ENCODE data around the gene DUSP7. TPM values are rescaled to one million over a fixed set of nuclear protein-coding genes. Genes with fewer than 3 reads are reported as not detected.

The DUSP7 gene
- total RNA-seq, 1 experiment from 2014 or later: 16.6 TPM

DNA sequence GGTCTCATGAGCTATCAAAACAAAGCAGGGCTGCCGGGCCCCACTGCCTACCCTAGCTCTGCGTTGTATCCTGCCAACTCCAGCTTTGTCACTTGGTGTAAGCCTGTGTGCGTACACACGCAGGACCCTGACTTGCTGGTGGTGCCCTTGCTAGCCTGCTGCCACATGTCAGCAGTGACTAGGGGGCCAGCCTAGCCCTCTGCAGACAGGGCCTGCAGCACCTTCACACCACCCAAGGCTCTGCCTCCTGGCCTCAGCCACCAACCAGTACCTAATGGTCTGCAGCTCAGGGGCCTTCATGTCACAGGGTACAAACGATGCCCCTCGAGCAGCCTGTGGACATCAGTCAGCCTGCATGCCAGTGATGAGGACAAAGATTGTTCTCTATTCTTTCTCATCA, 30.1 kb upstream of the DUSP7 start:
- CTCF ChIA-PET: interaction anchor here (1.4 kb wide), 1 partner anchor 37 kb away, joined by 3 read pairs; no protein-coding TSS in a partner anchor
- H3K4me3 ChIP-seq (replicated peaks in 1 of 2; ENCODE audit: low read depth in 1 of 2, low read length in 2 of 2): no peak overlapping the region
- H3K9ac ChIP-seq (ENCODE audit: low read length): no peak overlapping the region
- no peak for TF ChIP-seq EZH2 (IDR thresholded peaks at IDR 0.05)
- ATAC-seq (no peak), DNase-seq (ENCODE audit: low read depth, low spot score) (no peak)
- H3K27ac ChIP-seq (ENCODE audit: low read depth, low read length): no peak overlapping the region
- intact Hi-C loops (cut with micrococcal nuclease): no loop called here
- no TSS peak for BruUV-seq (replicated peaks)
- POLR2A ChIA-PET: no interaction called here
- H3K79me2 ChIP-seq (ENCODE audit: insufficient read depth, low read length): no peaks in the 10 kb centered on the region
- no peaks in the 10 kb centered on the region for H3K9me2 ChIP-seq (ENCODE audit: insufficient read depth)
- H2AFZ ChIP-seq (ENCODE audit: low read depth, low read length, poor library complexity, severe bottlenecking): no peak overlapping the region
- no peaks in the 10 kb centered on the region for H4K20me1 ChIP-seq (ENCODE audit: insufficient read depth)
- RAD21 ChIA-PET (ENCODE audit: low non-redundant PET in 1 of 2, low total read pairs in 2 of 2, uncharacterized antibody in 2 of 2, unreplicated experiment in 2 of 2): no interaction called here
- H3K4me2 ChIP-seq (ENCODE audit: low read length): no peak overlapping the region
- H3K27me3 ChIP-seq (ENCODE audit: insufficient read depth, low read length): no peaks in the 10 kb centered on the region
- H3K36me3 ChIP-seq (ENCODE audit: control insufficient read depth in 1 of 2, insufficient read depth in 2 of 2, low read length in 2 of 2): no peaks in the 10 kb centered on the region
- peaks cover 23 to 39% of the 10 kb centered on the region in 2 experiments for H3K4me1 ChIP-seq (ENCODE audit: control insufficient read depth in 1 of 2, insufficient read depth in 2 of 2, low read length in 2 of 2)
- no peaks in the 10 kb centered on the region for H3K9me3 ChIP-seq (ENCODE audit: control insufficient read depth in 1 of 2, insufficient read depth in 1 of 2, low read depth in 1 of 2, low read length in 2 of 2)

DNA sequence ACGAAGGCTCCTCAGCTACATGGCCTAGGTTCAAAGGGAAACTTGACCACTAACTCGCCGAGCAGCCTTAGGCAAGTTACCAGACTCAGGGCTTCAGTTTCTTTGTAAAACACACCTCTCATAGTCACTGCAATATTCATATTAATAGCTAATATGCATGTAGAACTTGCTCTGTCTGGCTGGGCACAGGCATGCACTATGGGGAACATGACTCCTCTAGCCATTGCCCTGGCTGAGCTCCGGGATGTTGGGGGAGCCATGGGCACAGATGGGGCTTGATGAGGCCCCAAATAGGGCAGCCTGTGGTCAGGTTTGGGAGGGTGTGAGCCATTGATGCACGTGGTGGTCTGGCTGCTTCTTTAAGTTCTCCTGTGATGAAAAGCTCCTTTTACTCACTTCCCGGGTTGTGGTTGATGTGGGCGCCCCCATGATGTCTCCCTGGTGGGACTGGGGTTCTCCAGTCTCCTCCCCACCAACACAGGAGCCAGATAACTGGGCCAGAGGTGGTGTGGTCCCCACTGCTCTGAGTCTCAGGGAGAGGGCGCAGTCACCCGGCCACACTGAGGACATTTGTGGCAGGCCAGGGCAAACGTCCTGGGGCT, 29.4 kb upstream of the DUSP7 start:
- Histone ChIP-seq H3K27ac (ENCODE audit: low read depth, low read length) (no peak overlapping the region), H3K36me3 (ENCODE audit: control insufficient read depth in 1 of 2, insufficient read depth in 2 of 2, low read length in 2 of 2) (no peaks in the 10 kb centered on the region), H3K9me2 (ENCODE audit: insufficient read depth) (no peaks in the 10 kb centered on the region), H2AFZ (ENCODE audit: low read depth, low read length, poor library complexity, severe bottlenecking) (no peak overlapping the region), H4K20me1 (ENCODE audit: insufficient read depth) (no peaks in the 10 kb centered on the region), H3K9ac (ENCODE audit: low read length) (no peak overlapping the region), H3K27me3 (ENCODE audit: insufficient read depth, low read length) (no peaks in the 10 kb centered on the region), H3K79me2 (ENCODE audit: insufficient read depth, low read length) (no peaks in the 10 kb centered on the region), H3K4me2 (ENCODE audit: low read length) (no peak overlapping the region), H3K4me3 (replicated peaks in 1 of 2; ENCODE audit: low read depth in 1 of 2, low read length in 2 of 2) (no peak overlapping the region), H3K4me1 (ENCODE audit: control insufficient read depth in 1 of 2, insufficient read depth in 2 of 2, low read length in 2 of 2) (peaks cover 18 to 32% of the 10 kb centered on the region in 2 experiments), H3K9me3 (ENCODE audit: control insufficient read depth in 1 of 2, insufficient read depth in 1 of 2, low read depth in 1 of 2, low read length in 2 of 2) (no peaks in the 10 kb centered on the region)
- intact Hi-C loops (cut with micrococcal nuclease): no loop called here
- ChIA-PET CTCF (no interaction called here), RAD21 (ENCODE audit: low non-redundant PET in 1 of 2, low total read pairs in 2 of 2, uncharacterized antibody in 2 of 2, unreplicated experiment in 2 of 2) (no interaction called here), POLR2A (no interaction called here)
- DNase-seq (ENCODE audit: low read depth, low spot score) (no peak), ATAC-seq (no peak)
- no TSS peak for BruUV-seq (replicated peaks)
- TF ChIP-seq CBX3 (IDR thresholded peaks at IDR 0.05; ENCODE audit: low read depth) (no peak), YY1 (IDR thresholded peaks at IDR 0.05; ENCODE audit: extremely low read depth, insufficient replicate concordance, low read depth, low read length) (no peak), SP1 (IDR thresholded peaks at IDR 0.05; ENCODE audit: low read depth) (no peak), SIN3A (IDR thresholded peaks at IDR 0.05; ENCODE audit: low read depth) (no peak), CEBPB (IDR thresholded peaks at IDR 0.05; ENCODE audit: low read depth) (no peak), ZFX (IDR thresholded peaks at IDR 0.05) (no peak), EGR1 (IDR thresholded peaks at IDR 0.05; ENCODE audit: low read depth) (no peak), SRF (IDR thresholded peaks at IDR 0.05; ENCODE audit: low read depth) (no peak), EZH2 (IDR thresholded peaks at IDR 0.05) (no peak), FOSL1 (IDR thresholded peaks at IDR 0.05; ENCODE audit: low read depth) (no peak), RAD21 (IDR thresholded peaks at IDR 0.05; ENCODE audit: low read depth) (no peak), EZH2phosphoT487 (IDR thresholded peaks at IDR 0.05; ENCODE audit: borderline replicate concordance) (no peak), JUND (IDR thresholded peaks at IDR 0.05) (no peak), POLR2AphosphoS5 (IDR thresholded peaks at IDR 0.05; ENCODE audit: low read depth, low read length) (no peak)
- TF ChIP-seq, protein P1, sequence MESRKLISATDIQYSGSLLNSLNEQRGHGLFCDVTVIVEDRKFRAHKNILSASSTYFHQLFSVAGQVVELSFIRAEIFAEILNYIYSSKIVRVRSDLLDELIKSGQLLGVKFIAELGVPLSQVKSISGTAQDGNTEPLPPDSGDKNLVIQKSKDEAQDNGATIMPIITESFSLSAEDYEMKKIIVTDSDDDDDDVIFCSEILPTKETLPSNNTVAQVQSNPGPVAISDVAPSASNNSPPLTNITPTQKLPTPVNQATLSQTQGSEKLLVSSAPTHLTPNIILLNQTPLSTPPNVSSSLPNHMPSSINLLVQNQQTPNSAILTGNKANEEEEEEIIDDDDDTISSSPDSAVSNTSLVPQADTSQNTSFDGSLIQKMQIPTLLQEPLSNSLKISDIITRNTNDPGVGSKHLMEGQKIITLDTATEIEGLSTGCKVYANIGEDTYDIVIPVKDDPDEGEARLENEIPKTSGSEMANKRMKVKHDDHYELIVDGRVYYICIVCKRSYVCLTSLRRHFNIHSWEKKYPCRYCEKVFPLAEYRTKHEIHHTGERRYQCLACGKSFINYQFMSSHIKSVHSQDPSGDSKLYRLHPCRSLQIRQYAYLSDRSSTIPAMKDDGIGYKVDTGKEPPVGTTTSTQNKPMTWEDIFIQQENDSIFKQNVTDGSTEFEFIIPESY (IDR thresholded peaks at IDR 0.05; ENCODE audit: extremely low read depth, insufficient replicate concordance, low read length): no peak
- TF ChIP-seq, protein P2, sequence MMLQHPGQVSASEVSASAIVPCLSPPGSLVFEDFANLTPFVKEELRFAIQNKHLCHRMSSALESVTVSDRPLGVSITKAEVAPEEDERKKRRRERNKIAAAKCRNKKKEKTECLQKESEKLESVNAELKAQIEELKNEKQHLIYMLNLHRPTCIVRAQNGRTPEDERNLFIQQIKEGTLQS (IDR thresholded peaks at IDR 0.05): no peak
- TF ChIP-seq, protein P3, sequence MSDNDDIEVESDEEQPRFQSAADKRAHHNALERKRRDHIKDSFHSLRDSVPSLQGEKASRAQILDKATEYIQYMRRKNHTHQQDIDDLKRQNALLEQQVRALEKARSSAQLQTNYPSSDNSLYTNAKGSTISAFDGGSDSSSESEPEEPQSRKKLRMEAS (IDR thresholded peaks at IDR 0.05): no peak

Measured in HCT116 (cell line).